SH-SY5Y (cell line): Measurements from ENCODE around the gene ITGA7.

Experiments used
- GATA2 ChIP-seq: IDR thresholded peaks from 2 replicates; pipeline ENCODE4 v1.6.1; 2011; ENCODE audit warnings: mild to moderate bottlenecking, low read depth, low read length
- GATA3 ChIP-seq: IDR thresholded peaks from 2 replicates; pipeline ENCODE4 v1.6.1; 2011; ENCODE audit warnings: low read depth, mild to moderate bottlenecking, low read length, moderate library complexity

Gene ITGA7

DNA sequence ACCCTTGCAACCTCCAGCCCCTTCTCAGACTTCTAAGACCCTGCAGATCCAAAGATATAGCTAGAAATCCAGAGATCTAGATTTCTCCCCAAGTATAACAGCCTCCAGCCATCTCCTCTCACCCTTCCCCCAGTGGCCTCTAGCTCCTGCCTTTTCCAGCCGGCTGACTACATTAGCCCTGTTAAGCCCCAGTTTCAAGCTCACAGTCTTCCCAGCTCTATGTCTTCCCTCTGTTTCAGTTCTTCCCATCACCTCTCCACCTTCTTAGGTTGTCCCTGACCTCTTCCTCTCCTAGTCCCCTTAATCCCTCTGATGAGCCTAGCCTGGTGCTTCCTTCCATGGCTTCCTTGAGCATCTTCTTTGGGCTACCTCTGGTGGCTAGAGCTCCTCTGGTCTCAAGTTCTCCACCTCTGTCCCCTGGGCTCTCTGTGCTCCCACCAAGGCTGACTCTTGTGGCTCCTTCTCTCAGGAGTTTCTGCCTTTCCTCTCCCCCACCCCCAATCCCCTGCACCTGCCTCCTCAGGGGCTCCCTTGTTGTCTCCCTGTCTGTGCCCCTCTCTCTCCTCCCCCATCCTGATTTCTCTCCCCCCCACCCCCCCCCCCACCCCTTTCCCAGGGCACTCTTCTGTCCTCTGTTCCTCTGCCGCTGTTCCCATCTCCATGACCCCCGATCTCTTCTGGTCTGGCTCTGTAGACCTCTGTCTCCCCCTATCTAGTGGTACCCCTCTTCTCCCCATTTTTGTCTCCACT is 34.4 kb upstream of the ITGA7 start:
- no peak for TF ChIP-seq GATA3

GRCh38 chr12:55739025-55739378 is 31.3 kb upstream of the ITGA7 start:
- TF ChIP-seq GATA3 (no peak), GATA2 (no peak)

GRCh38 chr12:55738123-55739024 is 30.7 kb upstream of the ITGA7 start:
- TF ChIP-seq GATA3, result no peak

- TF ChIP-seq GATA3 (no peak), GATA2 (no peak)
Observed at GRCh38 chr12:55737581-55738122, 29.9 kb upstream of the ITGA7 start.

DNA sequence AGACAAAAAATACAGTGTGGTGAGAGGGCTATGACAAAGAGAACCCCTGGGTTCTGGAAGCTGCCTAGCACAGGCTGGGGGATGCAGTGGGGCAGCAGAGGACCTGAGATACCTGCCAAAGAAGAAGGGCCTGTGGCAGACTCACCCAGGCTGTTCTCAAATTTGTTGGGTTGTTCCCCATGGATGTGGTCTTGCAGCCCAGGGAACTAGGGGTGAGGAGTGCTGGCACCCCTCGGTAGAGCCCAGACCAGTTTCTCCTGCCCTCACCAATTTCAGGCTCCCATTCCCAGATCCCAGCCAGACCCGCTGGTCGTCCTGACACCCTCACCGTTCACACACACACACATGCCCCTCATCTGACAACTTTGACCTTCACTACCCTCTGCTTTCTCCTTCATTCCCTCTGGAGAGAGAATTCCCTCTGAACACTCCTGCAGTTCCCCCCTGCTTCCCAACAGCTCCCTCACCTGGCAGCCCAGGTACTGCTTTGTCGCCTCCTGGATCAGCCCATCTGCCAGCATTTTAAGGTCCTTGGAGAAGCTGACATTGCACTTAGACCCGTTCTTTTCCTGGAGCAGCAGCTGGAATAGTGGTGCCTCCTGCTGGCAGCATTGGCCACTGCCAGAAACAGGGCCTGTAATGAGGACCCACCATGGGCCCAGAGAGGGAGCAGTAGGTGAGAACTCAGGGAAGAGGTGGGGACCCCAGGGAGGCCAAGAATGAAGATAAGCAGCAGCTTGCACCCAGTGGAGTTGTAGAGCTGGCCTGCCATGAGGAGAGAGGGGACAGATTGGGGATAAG is 29.3 kb upstream of the ITGA7 start:
- TF ChIP-seq GATA3, result no peak
- TF ChIP-seq GATA2, result no peak

DNA sequence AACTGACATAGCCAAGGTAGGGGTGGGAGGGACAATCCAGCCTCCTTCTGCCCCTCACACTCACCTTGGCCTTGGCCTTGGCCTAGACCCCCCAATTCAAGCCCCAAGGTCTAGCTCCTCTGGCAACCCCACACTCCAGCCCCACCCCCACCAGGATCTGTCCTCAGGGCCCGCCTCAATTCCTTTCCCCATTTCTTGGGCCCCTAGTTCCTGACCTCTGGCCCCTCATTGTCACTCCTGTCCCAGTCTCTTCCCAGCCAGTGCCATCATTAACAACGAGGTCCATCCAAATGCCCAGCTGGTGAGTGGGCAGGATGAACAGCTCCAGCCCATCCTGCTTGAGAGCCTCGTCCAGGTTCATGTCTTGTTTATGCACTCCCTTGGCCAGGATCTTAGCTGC is 28.4 kb upstream of the ITGA7 start:
- no peak for TF ChIP-seq GATA2
- no peak for TF ChIP-seq GATA3

GRCh38 chr12:55734595-55734994 is 26.9 kb upstream of the ITGA7 start:
- no peak for TF ChIP-seq GATA3
- no peak for TF ChIP-seq GATA2

DNA sequence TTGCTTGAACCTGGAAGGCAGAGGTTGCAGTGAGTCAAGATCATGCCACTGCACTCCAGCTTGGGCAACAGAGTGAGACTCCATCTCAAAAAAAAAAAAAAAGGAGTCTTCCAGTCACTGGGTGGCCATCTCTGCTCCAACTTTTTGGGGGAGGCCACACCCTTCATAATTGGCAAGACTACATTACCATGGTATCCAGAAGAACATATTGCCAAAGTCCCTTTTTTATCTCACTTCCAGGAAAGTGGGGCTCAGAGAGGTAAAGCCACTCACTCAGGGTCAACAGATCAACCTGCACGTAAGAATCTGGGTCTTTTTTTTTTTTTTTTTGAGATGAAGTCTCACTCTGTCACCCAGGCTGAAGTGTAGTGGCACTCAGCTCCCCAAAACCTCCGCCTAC is 26.2 kb upstream of the ITGA7 start:
- TF ChIP-seq GATA3, result no peak

- no peak for TF ChIP-seq GATA2
- no peak for TF ChIP-seq GATA3
Observed at GRCh38 chr12:55733021-55733555, 25.4 kb upstream of the ITGA7 start.

DNA sequence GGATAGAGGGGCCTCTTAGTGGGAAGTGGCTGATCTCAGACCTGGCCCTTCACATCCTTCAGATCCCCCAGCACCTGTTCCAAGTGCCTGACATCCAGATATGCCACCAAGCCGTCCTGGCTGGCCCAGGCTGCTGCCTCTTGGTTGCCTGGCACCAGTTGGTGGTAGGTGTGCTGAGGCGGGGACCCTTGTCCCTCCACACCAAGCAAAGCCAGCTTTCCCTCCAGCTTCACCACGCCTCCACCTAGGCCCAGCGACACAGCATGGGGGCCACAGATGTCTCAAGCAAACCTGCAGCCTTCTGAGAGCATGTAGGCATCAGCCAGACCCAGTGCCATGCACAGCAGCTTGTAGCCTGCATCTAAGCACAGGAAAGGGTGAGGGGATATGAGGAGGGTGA is 24.6 kb upstream of the ITGA7 start:
- TF ChIP-seq GATA3 (no peak), GATA2 (no peak)

- TF ChIP-seq GATA2 (no peak), GATA3 (no peak)
Observed at GRCh38 chr12:55729819-55730818, 22.4 kb upstream of the ITGA7 start.

- TF ChIP-seq GATA2 (no peak), GATA3 (no peak)
Observed at GRCh38 chr12:55728939-55729818, 21.5 kb upstream of the ITGA7 start, which contains the start of gene CD63. Gene CD63 (minus strand): TSS chr12:55729009. CDS start chr12:55728341, 668 bp downstream.
